ENCODE results near the gene NR3C2.

Gene NR3C2

GRCh38 chr4:148079961-148080360, 362.3 kb downstream of the NR3C2 start:
- Mint-ChIP-seq H3K4me3 (no peak overlapping the region), H3K9me3 (peaks cover 13 to 14% of the 10 kb centered on the region in 2 donors), H3K36me3 (peaks cover 30 to 48% of the 10 kb centered on the region in 2 donors), H3K27me3 (no peaks in the 10 kb centered on the region), H3K27ac (no peak overlapping the region), H3K4me1 (no peaks in the 10 kb centered on the region)
- ATAC-seq (replicated peaks) (no peak), DNase-seq (no peak)

- H3K4me3 Mint-ChIP-seq: no peak overlapping the region
- DNase-seq (no peak), ATAC-seq (replicated peaks) (no peak)
- no peak overlapping the region for H3K27ac Mint-ChIP-seq
- H3K36me3 Mint-ChIP-seq: peaks cover 38 to 52% of the 10 kb centered on the region in 2 donors
- no peaks in the 10 kb centered on the region for H3K4me1 Mint-ChIP-seq
- no peaks in the 10 kb centered on the region for H3K27me3 Mint-ChIP-seq
- H3K9me3 Mint-ChIP-seq: peaks cover 24 to 26% of the 10 kb centered on the region in 2 donors
Measured at GRCh38 chr4:148078061-148078460, 364.2 kb downstream of the NR3C2 start.

- Mint-ChIP-seq H3K4me1 (no peaks in the 10 kb centered on the region), H3K9me3 (peaks cover 24 to 27% of the 10 kb centered on the region in 2 donors), H3K4me3 (no peak overlapping the region), H3K27ac (no peak overlapping the region), H3K36me3 (peaks cover 38 to 52% of the 10 kb centered on the region in 2 donors), H3K27me3 (no peaks in the 10 kb centered on the region)
- ATAC-seq (replicated peaks) (no peak), DNase-seq (no peak)
Measured at GRCh38 chr4:148077581-148077980, 364.6 kb downstream of the NR3C2 start.

- Mint-ChIP-seq H3K27ac (no peak overlapping the region), H3K4me1 (no peaks in the 10 kb centered on the region), H3K4me3 (no peak overlapping the region), H3K27me3 (no peaks in the 10 kb centered on the region), H3K36me3 (peaks cover 38 to 52% of the 10 kb centered on the region in 2 donors), H3K9me3 (peaks cover 24 to 27% of the 10 kb centered on the region in 2 donors)
- ATAC-seq (replicated peaks): no peak
- DNase-seq: no peak
Measured at GRCh38 chr4:148076964-148077363, 365.2 kb downstream of the NR3C2 start.

GRCh38 chr4:148075438-148075837, 366.8 kb downstream of the NR3C2 start:
- Mint-ChIP-seq H3K4me3 (no peak overlapping the region), H3K4me1 (no peaks in the 10 kb centered on the region), H3K27me3 (no peaks in the 10 kb centered on the region), H3K9me3 (peaks cover 24 to 25% of the 10 kb centered on the region in 2 donors), H3K36me3 (peaks cover 33 to 40% of the 10 kb centered on the region in 2 donors), H3K27ac (no peak overlapping the region)
- ATAC-seq (replicated peaks) (no peak), DNase-seq (no peak)

GRCh38 chr4:148074462-148074861, 367.8 kb downstream of the NR3C2 start:
- peaks cover 24 to 25% of the 10 kb centered on the region in 2 donors for H3K9me3 Mint-ChIP-seq

GRCh38 chr4:148073349-148073748, 368.9 kb downstream of the NR3C2 start:
- H3K36me3 Mint-ChIP-seq: peaks cover 26 to 32% of the 10 kb centered on the region in 2 donors
- H3K4me3 Mint-ChIP-seq: no peak overlapping the region
- H3K27me3 Mint-ChIP-seq: no peaks in the 10 kb centered on the region
- peaks cover 24 to 25% of the 10 kb centered on the region in 2 donors for H3K9me3 Mint-ChIP-seq
- no peaks in the 10 kb centered on the region for H3K4me1 Mint-ChIP-seq
- ATAC-seq (replicated peaks): no peak
- DNase-seq: no peak
- no peak overlapping the region for H3K27ac Mint-ChIP-seq

More at GRCh38 chr4:148074462-148074861, 367.8 kb downstream of the NR3C2 start:
- Mint-ChIP-seq H3K27me3 (no peaks in the 10 kb centered on the region), H3K36me3 (peaks cover 28 to 34% of the 10 kb centered on the region in 2 donors), H3K27ac (no peak overlapping the region), H3K4me1 (no peaks in the 10 kb centered on the region), H3K4me3 (no peak overlapping the region)
- DNase-seq (no peak), ATAC-seq (replicated peaks) (no peak)

GRCh38 chr4:148072789-148073188, 369.4 kb downstream of the NR3C2 start:
- Mint-ChIP-seq H3K4me3 (no peak overlapping the region), H3K36me3 (peaks cover 22 to 26% of the 10 kb centered on the region in 2 donors), H3K9me3 (peaks cover 24 to 25% of the 10 kb centered on the region in 2 donors), H3K4me1 (no peaks in the 10 kb centered on the region), H3K27ac (no peak overlapping the region), H3K27me3 (no peaks in the 10 kb centered on the region)
- DNase-seq (no peak), ATAC-seq (replicated peaks) (no peak)

GRCh38 chr4:148071009-148071408, 371.2 kb downstream of the NR3C2 start:
- DNase-seq (no peak), ATAC-seq (replicated peaks) (no peak)
- Mint-ChIP-seq H3K4me3 (no peak overlapping the region), H3K27ac (no peak overlapping the region), H3K36me3 (peaks cover 16 to 19% of the 10 kb centered on the region in 2 donors), H3K4me1 (no peaks in the 10 kb centered on the region), H3K9me3 (peaks cover 20 to 22% of the 10 kb centered on the region in 2 donors), H3K27me3 (no peaks in the 10 kb centered on the region)

GRCh38 chr4:148069895-148070178, 372.4 kb downstream of the NR3C2 start:
- H3K4me1 Mint-ChIP-seq: no peaks in the 10 kb centered on the region
- no peak for DNase-seq
- no peak overlapping the region for H3K4me3 Mint-ChIP-seq
- peaks cover 9 to 12% of the 10 kb centered on the region in 2 donors for H3K9me3 Mint-ChIP-seq
- H3K27me3 Mint-ChIP-seq: no peaks in the 10 kb centered on the region
- H3K36me3 Mint-ChIP-seq: peaks cover 7 to 8% of the 10 kb centered on the region in 2 donors
- ATAC-seq (replicated peaks): no peak
- no peak overlapping the region for H3K27ac Mint-ChIP-seq

- H3K4me3 Mint-ChIP-seq: no peak overlapping the region
- H3K36me3 Mint-ChIP-seq: peaks cover 2 to 5% of the 10 kb centered on the region in 2 donors
- no peak for ATAC-seq (replicated peaks)
- H3K27ac Mint-ChIP-seq: no peak overlapping the region
- no peaks in the 10 kb centered on the region for H3K4me1 Mint-ChIP-seq
- no peaks in the 10 kb centered on the region for H3K27me3 Mint-ChIP-seq
- no peak for DNase-seq
- H3K9me3 Mint-ChIP-seq: peaks cover 5 to 7% of the 10 kb centered on the region in 2 donors
Measured at GRCh38 chr4:148069086-148069894, 372.9 kb downstream of the NR3C2 start.

- no peaks in the 10 kb centered on the region for H3K36me3 Mint-ChIP-seq
- DNase-seq: no peak
- H3K27ac Mint-ChIP-seq: no peak overlapping the region
- H3K27me3 Mint-ChIP-seq: no peaks in the 10 kb centered on the region
- H3K9me3 Mint-ChIP-seq: peaks cover 0 to 2% of the 10 kb centered on the region in 2 donors
- no peak overlapping the region for H3K4me3 Mint-ChIP-seq
- no peak for ATAC-seq (replicated peaks)
- H3K4me1 Mint-ChIP-seq: no peaks in the 10 kb centered on the region
Measured at GRCh38 chr4:148068065-148068911, 373.9 kb downstream of the NR3C2 start.

- Mint-ChIP-seq H3K4me1 (no peaks in the 10 kb centered on the region), H3K36me3 (no peaks in the 10 kb centered on the region), H3K27ac (no peak overlapping the region), H3K9me3 (no peaks in the 10 kb centered on the region), H3K4me3 (no peak overlapping the region), H3K27me3 (no peaks in the 10 kb centered on the region)
- DNase-seq: no peak
- ATAC-seq (replicated peaks): no peak
Measured at GRCh38 chr4:148067301-148067916, 374.8 kb downstream of the NR3C2 start.

- Mint-ChIP-seq H3K36me3 (no peaks in the 10 kb centered on the region), H3K27me3 (no peaks in the 10 kb centered on the region), H3K9me3 (no peaks in the 10 kb centered on the region), H3K4me1 (peaks cover 7 to 23% of the 10 kb centered on the region in 2 donors), H3K4me3 (no peak overlapping the region), H3K27ac (no peak overlapping the region)
- DNase-seq: no peak
- no peak for ATAC-seq (replicated peaks)
Measured at GRCh38 chr4:148065075-148065474, 377.1 kb downstream of the NR3C2 start.
